ENCODE data around the gene ADAMTSL1.
"Not testable (repeated sequence)": the region's sequence is repeated elsewhere in the genome, so short reads cannot be mapped to it uniquely, and the experiment has no call there.

The ADAMTSL1 gene

DNA sequence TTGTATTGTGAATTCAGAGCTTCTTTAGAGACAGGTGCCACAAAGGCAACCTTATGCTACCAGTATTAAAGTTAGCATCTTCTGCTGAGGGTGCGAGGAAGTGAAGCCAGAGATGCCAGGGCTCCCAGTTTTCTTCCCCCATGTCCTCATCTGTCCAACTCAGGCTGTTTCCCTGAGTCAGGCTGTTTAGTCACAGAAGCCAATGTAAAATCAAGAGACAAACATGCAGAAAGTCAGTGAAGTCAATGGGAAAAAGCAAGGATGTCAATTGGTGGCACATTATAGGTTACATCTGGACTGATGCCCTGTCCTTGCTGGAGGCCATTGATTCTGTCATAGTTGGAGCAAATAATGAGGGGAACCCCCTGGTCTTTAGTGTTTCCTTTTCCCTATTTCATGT is 390.6 kb downstream of the ADAMTSL1 start:
- Mint-ChIP-seq H3K9me3 (peaks cover 7% of the 10 kb centered on the region), H3K27me3 (ENCODE audit: low read depth) (peaks cover 6% of the 10 kb centered on the region), H3K36me3 (ENCODE audit: low read depth) (no peaks in the 10 kb centered on the region), H3K27ac (no peak overlapping the region), H3K4me1 (ENCODE audit: low read depth) (no peaks in the 10 kb centered on the region), H3K4me3 (no peak overlapping the region)

DNA sequence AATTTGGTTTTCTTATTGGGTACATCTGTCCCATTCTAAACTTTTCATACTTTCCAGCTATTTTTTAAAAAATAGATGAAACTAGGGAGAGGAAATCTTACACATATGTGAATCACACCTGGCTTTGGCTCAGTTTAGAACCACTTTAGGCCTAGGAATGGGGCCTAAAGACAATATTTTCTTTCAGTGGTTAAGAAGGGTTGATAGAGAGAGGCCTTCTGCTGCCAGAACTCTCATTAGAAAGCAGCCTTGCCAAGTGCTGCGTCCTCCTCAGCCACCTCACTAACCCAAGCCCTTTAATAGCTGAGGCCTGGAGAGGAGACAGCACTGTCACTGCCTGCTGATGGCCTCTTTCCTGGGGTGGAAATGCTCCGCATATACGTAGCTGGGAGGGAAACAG is 391.6 kb downstream of the ADAMTSL1 start:
- Mint-ChIP-seq H3K27me3 (ENCODE audit: low read depth) (peaks cover 6% of the 10 kb centered on the region), H3K4me3 (no peak overlapping the region), H3K4me1 (ENCODE audit: low read depth) (no peaks in the 10 kb centered on the region), H3K27ac (no peak overlapping the region), H3K36me3 (ENCODE audit: low read depth) (no peaks in the 10 kb centered on the region), H3K9me3 (peaks cover 17% of the 10 kb centered on the region)

DNA sequence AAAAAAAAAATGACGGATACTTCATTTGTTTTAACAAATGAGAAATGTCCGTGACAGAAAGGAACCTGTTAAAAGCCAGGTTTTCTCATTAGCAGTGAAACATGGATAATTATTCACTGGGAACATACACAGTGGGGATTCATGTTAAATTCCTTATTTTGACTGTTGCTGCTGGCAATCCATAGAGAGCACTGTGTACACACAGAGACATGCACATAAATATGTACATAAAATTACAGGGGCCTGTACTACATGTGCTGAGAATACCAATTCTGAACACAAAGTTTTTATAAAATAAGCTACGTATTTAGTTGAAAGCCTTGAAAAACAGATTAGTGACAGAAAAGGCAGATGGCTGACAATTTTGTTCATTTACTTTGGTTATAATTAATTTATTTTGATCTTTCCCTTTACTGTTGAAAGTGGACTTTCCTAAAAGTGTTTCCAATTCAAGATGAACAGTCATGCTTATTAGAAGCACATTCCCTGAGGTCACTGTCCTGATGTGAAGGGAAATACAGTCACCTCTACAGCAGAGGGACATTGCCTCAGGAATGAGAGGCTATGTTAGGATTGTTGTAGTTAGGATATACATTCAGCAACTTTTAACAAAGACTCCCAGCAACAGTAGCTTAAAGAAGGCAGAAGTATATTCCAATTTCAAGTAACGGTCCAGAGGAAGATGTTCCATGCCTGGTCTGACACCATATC is 392.3 kb downstream of the ADAMTSL1 start:
- Mint-ChIP-seq H3K4me3 (no peak overlapping the region), H3K27me3 (ENCODE audit: low read depth) (peaks cover 8% of the 10 kb centered on the region), H3K36me3 (ENCODE audit: low read depth) (no peaks in the 10 kb centered on the region), H3K4me1 (ENCODE audit: low read depth) (no peaks in the 10 kb centered on the region), H3K9me3 (peaks cover 21% of the 10 kb centered on the region), H3K27ac (no peak overlapping the region)

DNA sequence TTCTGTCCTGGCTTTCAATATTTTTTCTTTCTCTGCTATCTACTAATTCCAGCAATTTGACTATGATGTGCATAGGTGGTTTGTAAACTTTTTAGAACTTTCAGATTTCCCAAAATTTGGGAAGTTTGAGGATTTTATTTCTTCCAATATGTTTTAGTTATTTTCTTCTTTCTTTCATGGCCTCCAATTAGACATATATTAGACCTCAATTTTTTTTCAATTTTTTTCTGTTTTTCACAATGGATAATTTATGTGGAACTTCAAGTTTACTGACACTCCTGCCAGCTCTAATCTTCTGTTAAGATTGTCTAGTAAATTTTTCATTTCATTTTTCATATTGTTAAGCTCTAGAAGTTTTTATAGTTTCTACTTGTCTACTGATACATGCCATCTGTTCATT is 395.8 kb downstream of the ADAMTSL1 start:
- Mint-ChIP-seq H3K9me3 (peaks cover 31% of the 10 kb centered on the region), H3K36me3 (ENCODE audit: low read depth) (no peaks in the 10 kb centered on the region), H3K4me1 (ENCODE audit: low read depth) (no peaks in the 10 kb centered on the region), H3K27ac (no peak overlapping the region), H3K4me3 (no peak overlapping the region), H3K27me3 (ENCODE audit: low read depth) (peaks cover 15% of the 10 kb centered on the region)

DNA sequence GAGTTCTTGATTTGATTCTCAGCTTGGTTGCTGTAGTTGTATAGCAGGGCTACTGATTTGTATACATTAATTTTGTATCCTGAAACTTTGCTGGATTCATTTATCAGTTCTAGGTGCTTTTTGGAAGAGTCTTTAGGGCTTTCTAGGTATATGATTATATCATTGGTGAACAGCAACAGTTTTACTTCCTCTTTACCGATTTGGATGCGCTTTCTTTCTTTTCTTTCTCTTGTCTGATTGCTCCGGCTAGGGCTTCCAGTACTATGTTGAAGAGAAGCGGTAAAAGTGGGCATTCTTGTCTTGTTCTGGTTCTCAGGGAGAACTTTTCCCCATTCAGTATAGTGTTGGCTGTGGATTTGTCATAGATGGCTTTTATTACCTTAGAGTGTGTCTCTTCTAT is 400.1 kb downstream of the ADAMTSL1 start:
- Mint-ChIP-seq H3K27me3 (ENCODE audit: low read depth) (peaks cover 9% of the 10 kb centered on the region), H3K4me1 (ENCODE audit: low read depth) (peaks cover 3% of the 10 kb centered on the region), H3K36me3 (ENCODE audit: low read depth) (no peaks in the 10 kb centered on the region), H3K9me3 (peaks cover 32% of the 10 kb centered on the region), H3K4me3 (no peak overlapping the region), H3K27ac (no peak overlapping the region)

DNA sequence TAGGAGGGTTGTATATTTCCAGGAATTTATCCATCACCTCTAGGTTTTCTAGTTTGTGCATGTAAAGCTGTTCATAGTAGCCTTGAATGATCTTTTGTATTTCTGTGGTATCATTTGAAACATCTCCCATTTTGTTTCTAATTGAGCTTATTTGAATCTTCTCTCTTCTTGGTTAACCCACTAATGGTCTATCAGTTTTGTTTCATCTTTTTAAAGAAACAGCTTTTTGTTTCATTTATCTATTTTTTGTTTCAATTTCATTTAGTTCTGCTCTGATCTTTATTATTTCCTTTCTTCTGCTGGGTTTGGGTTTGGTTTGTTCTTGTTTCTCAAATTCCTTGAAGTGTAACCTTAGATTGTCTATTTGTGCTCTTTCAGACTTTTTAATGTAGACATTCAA is 401.0 kb downstream of the ADAMTSL1 start:
- H3K27ac Mint-ChIP-seq; H3K36me3 Mint-ChIP-seq (ENCODE audit: low read depth); H3K4me1 Mint-ChIP-seq (ENCODE audit: low read depth); H3K4me3 Mint-ChIP-seq: not testable (repeated sequence)
- Mint-ChIP-seq H3K9me3 (peaks cover 24% of the 10 kb centered on the region), H3K27me3 (ENCODE audit: low read depth) (peaks cover 14% of the 10 kb centered on the region)

DNA sequence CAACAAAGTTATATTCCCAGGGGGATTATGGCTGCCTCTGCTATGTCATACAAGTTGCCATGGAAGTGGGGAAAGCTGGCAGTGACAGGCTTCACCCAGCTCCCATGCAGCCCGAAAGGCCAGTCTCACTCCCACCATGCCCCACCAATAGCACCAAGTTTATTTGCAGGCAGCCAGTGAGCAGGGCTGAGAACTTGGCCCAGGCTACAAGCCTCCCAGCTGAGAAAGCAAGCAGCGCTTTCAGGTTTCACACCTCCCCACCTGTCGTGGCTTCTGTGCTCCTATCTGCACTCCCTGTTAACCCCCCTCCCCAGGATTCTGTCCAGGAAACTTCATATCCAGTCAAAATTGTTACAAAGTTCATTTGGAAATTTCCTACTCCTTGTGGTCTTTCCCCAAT is 404.0 kb downstream of the ADAMTSL1 start:
- Mint-ChIP-seq H3K9me3 (peaks cover 7% of the 10 kb centered on the region), H3K27ac (no peak overlapping the region), H3K4me1 (ENCODE audit: low read depth) (peaks cover 3% of the 10 kb centered on the region), H3K27me3 (ENCODE audit: low read depth) (peaks cover 8% of the 10 kb centered on the region), H3K4me3 (no peak overlapping the region), H3K36me3 (ENCODE audit: low read depth) (no peaks in the 10 kb centered on the region)

DNA sequence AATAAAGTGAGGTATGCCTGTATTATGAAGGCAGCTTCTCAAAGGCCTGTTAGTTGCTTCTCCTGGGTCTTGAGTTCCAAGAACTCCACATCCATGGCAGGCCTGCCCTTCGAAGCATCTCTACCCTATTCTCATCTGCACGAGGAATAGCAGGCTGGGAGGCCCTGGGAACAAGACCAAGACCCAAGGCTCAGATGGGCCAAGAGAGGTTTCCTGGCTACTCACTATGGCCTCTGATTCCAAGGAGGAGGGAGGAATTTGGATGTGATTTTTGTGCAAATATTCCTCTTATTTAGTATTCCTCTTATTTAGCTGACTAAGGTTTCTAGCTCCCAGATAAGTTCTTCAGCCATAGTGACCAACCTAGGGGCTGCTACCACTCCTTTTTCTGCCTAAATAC is 407.8 kb downstream of the ADAMTSL1 start:
- Mint-ChIP-seq H3K4me3 (no peak overlapping the region), H3K9me3 (peaks cover 1% of the 10 kb centered on the region), H3K27me3 (ENCODE audit: low read depth) (peaks cover 19% of the 10 kb centered on the region), H3K27ac (no peak overlapping the region), H3K4me1 (ENCODE audit: low read depth) (no peaks in the 10 kb centered on the region), H3K36me3 (ENCODE audit: low read depth) (no peaks in the 10 kb centered on the region)

DNA sequence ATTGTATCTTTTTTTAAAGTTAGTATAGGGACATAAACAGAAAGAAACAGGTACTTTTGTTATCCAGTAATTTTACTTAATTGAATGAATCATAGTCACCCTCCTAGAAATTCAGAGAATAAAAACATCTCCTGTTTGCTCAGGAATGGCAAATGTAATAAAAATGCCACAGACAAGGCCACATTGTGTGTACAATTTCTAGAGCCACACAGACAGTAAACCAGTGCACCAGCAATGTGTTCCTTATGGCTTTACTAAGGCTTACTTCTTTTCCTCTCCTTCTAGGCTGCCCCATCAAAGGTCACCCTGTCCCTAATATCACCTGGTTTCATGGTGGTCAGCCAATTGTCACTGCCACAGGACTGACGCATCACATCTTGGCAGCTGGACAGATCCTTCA is 413.6 kb downstream of the ADAMTSL1 start:
- H3K27me3 Mint-ChIP-seq (ENCODE audit: low read depth) = peaks cover 12% of the 10 kb centered on the region
- no peak overlapping the region for H3K4me3 Mint-ChIP-seq
- H3K9me3 Mint-ChIP-seq = no peaks in the 10 kb centered on the region

DNA sequence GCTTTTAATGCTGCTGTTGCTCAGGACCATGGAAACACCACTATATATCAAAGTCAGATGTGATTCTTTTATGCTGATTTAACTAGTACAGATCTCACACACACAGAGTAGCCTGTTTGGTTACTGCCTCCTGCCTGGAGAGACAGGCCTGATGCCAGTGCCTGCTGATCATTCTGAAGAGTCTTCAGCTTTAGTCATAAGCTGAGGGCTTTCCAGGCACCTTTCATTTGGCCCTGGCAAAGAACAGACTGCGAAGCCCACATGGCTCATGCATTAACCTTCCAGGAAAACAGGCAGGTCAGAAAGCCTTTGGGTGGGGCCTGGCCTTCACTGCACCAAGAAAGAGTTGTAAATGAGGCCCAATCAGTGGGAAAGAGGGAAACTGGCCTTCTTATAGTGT is 414.3 kb downstream of the ADAMTSL1 start:
- Mint-ChIP-seq H3K27ac (no peak overlapping the region), H3K4me1 (ENCODE audit: low read depth) (peaks cover 3% of the 10 kb centered on the region), H3K4me3 (no peak overlapping the region), H3K9me3 (no peaks in the 10 kb centered on the region), H3K27me3 (ENCODE audit: low read depth) (peaks cover 8% of the 10 kb centered on the region), H3K36me3 (ENCODE audit: low read depth) (no peaks in the 10 kb centered on the region)

More for the DNA sequence above, 413.6 kb downstream of the ADAMTSL1 start:
- no peaks in the 10 kb centered on the region for H3K36me3 Mint-ChIP-seq (ENCODE audit: low read depth)
- peaks cover 3% of the 10 kb centered on the region for H3K4me1 Mint-ChIP-seq (ENCODE audit: low read depth)
- no peak overlapping the region for H3K27ac Mint-ChIP-seq

DNA sequence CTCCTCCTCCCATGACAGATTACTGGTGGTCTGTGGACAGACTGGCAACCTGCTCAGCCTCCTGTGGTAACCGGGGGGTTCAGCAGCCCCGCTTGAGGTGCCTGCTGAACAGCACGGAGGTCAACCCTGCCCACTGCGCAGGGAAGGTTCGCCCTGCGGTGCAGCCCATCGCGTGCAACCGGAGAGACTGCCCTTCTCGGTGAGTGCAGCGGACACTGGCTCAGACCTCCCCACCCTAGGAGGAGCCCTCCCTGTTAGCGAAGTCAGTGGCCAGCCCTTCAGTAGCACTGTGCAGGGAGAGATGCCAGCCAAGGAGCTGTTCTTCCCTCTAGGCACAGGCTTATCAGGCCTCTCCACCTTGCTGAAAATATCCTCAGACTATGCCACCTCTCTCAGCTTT is 415.6 kb downstream of the ADAMTSL1 start:
- Mint-ChIP-seq H3K4me1 (ENCODE audit: low read depth) (peaks cover 3% of the 10 kb centered on the region), H3K36me3 (ENCODE audit: low read depth) (peaks cover 3% of the 10 kb centered on the region), H3K27me3 (ENCODE audit: low read depth) (peaks cover 2% of the 10 kb centered on the region), H3K9me3 (peaks cover 4% of the 10 kb centered on the region), H3K27ac (no peak overlapping the region), H3K4me3 (no peak overlapping the region)

DNA sequence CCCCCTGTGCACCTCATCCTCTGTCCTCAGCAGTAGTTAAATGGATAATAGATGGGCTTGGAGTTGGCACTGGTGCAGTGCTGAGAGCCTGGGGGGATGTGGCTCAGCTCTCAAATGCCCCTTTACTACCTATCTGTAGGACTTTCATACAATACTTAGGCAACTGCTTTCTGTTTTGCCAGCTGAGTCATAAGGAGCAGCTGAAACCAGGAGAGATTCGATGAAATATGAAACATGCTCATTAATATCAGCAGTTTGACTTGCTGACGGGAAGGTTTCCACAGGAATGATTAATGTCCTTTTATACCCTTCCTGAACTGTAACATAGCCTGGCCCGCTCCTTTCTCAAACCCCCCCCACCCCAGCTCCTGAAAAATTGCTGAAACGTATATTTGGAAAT is 416.4 kb downstream of the ADAMTSL1 start:
- Mint-ChIP-seq H3K4me3 (no peak overlapping the region), H3K9me3 (peaks cover 10% of the 10 kb centered on the region), H3K27ac (no peak overlapping the region), H3K27me3 (ENCODE audit: low read depth) (no peaks in the 10 kb centered on the region), H3K4me1 (ENCODE audit: low read depth) (peaks cover 3% of the 10 kb centered on the region), H3K36me3 (ENCODE audit: low read depth) (peaks cover 5% of the 10 kb centered on the region)

DNA sequence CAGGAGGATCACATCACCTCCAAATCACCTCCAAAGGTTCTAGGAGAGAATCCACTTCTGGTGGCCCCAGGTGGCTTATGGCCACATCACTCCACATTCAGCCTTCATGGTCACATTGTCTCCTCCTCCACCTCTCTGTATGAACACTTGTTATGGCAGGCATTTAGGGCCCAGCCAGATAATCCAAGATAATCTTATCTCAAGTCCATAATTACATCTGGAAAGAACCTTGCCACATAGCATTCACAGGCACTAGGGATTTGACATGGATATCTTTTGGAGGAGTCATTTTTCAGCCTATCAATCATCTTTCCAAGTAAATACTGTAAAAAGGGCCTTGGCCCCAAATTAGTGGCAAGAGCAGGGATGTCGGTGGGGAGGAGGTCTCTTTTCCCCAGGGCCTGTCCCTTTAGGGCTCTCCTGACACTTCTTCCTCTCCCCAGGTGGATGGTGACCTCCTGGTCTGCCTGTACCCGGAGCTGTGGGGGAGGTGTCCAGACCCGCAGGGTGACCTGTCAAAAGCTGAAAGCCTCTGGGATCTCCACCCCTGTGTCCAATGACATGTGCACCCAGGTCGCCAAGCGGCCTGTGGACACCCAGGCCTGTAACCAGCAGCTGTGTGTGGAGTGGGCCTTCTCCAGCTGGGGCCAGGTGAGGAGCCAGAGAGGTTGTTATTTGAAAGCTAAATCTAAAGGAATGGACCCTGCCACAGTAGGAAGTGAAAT is 418.2 kb downstream of the ADAMTSL1 start:
- H3K36me3 Mint-ChIP-seq (ENCODE audit: low read depth) = peaks cover 10% of the 10 kb centered on the region
- H3K27me3 Mint-ChIP-seq (ENCODE audit: low read depth) = no peaks in the 10 kb centered on the region
- peaks cover 24% of the 10 kb centered on the region for H3K9me3 Mint-ChIP-seq

DNA sequence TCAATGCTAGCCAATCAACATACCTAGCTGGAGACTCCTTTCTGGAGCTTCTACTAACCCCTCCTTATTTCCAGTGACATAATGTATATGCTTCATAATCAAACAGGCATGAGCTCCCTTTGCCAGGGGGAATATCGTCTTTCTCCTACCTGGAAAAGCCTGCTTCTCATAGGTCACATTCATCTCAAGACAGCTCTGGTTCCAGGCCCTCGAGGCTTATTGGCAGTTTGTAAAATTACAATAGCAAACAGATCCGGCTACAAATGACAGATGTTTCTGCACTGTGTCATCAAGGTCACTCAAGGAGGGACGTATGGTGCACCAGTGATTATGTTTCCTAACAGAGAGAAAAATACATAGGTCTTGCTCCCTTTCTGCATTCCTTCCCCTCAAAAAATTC is 419.1 kb downstream of the ADAMTSL1 start:
- peaks cover 24% of the 10 kb centered on the region for H3K9me3 Mint-ChIP-seq
- H3K4me3 Mint-ChIP-seq = no peak overlapping the region
- H3K27me3 Mint-ChIP-seq (ENCODE audit: low read depth) = peaks cover under 1% of the 10 kb centered on the region
- peaks cover 7% of the 10 kb centered on the region for H3K4me1 Mint-ChIP-seq (ENCODE audit: low read depth)
- H3K36me3 Mint-ChIP-seq (ENCODE audit: low read depth) = peaks cover 10% of the 10 kb centered on the region
- no peak overlapping the region for H3K27ac Mint-ChIP-seq

More for the DNA sequence above, 418.2 kb downstream of the ADAMTSL1 start:
- no peak overlapping the region for H3K27ac Mint-ChIP-seq
- H3K4me1 Mint-ChIP-seq (ENCODE audit: low read depth) = peaks cover 7% of the 10 kb centered on the region
- no peak overlapping the region for H3K4me3 Mint-ChIP-seq

DNA sequence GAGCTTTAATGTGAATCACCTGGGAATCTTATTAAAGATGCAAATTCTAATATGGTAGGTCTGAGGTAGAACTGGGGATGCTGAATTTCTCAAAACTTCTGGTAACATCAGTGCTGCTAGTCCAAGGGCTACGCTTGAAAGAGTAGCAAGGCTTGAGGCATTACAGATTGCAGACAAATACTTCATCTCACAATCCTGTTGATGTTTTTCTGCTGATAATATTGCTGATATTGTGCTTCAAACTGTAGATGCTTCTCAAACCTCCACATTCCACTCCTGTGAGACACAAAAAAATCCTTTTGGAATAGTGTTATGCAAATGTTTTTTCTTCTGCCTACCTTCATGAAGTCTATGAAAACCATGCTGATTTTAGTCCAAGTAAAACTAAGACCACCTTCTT is 419.5 kb downstream of the ADAMTSL1 start:
- Mint-ChIP-seq H3K36me3 (ENCODE audit: low read depth) (peaks cover 10% of the 10 kb centered on the region), H3K4me3 (no peak overlapping the region), H3K27me3 (ENCODE audit: low read depth) (peaks cover 5% of the 10 kb centered on the region), H3K4me1 (ENCODE audit: low read depth) (peaks cover 7% of the 10 kb centered on the region), H3K27ac (no peak overlapping the region), H3K9me3 (peaks cover 29% of the 10 kb centered on the region)
